Hematopoietic multipotent progenitor cell treated with erythropoietin and hydrocortisone succinate and interleukin-3 and kit ligand, for 6 days (in vitro differentiated cells): ENCODE measurements around the gene GPX1.
A peak's percentile ranks its signal among the peaks of the same experiment; 100 is the strongest.
"Not testable (repeated sequence)": the region's sequence is repeated elsewhere in the genome, so short reads cannot be mapped to it uniquely, and the experiment has no call there.

Experiments used
- DNase-seq: peaks from one replicate; pipeline ENCODE4 v3.0.0-alpha.2; 2015

The GPX1 gene

DNA sequence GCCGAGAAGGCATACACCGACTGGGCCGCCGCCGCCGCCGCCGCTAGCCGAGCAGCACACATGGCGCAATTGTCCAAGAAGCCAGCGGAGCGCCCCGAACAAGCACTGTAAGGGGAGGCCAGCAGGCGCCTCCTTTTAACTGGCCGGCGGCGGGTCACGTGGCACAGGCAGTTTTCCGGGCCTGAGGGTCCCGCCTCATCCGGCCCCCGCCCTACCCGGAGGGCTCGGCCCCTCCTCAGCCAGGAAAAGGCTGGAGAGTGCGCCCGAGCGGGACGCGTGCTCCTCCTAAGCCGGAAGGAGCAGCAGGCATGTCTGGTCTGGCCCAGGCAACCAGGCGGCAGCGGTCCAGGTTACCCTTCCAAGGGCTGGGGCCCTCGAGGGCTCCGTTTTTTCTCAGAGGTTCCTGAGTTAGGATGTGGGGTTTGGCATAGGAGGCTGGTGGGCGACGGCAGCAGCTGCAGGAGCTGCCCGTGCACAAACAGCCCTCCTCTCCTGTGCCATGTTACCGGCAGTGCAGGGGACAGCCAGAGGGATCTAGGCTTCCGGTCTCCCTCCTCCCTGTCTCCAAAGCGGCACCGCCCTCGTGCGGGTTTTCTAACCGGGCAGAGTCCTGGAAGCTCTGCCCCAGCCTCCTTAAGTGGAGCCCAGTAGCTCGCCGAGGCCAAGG lies at the start of gene GPX1:
Gene GPX1 (minus strand): TSS at position 137 of the 667 bp plus-strand sequence. CDS start 75 bp downstream, at position 62.
- peak; percentile 95 for DNase-seq

DNA sequence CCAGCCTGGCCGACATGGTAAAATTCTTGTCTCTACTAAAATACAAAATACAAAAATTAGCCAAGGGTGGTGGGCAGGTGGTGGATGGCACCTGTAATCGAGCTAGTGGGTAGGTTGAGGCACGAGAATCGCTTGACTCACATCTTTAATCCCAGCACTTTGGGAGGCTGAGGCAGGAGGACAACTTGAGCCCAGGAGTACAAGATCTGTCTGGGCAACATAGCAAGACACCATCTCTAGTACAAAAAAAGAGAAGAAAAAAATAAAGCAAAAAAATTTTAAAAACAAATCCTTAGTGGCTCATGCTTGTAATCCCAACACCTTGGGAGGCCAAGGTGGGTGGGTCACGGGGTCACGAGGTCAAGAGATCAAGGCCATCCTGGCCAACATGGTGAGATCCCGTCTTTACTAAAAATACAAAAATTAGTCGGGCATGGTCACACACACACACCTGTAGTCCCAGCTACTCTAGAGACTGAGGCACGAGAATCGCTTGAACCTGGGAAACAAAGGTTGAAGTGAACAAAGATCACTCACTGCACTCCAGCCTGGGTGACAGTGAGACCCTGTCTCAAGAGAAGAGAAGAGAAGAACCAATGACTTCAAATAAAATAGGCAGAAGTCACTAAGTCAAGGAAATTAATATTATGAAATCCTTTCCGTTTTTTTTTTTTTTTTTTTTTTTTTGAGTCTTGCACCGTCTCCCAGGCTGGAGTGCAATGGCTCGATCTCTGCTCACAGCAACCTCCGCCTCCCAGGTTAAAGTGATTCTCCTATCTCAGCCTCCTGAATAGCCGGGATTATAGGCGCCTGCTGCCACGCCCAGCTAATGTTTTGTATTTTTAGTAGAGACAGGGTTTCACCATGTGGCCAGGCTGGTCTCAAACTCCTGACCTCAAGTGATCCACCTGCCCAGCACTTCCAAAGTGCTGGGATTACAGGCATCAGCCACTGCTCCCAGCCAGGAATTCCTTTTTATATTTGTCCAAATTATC lies 48.7 kb upstream of the GPX1 start:
- DNase-seq = peak; percentile 33

- DNase-seq = not testable (repeated sequence)
Measured at GRCh38 chr3:49405570-49405969, 47.4 kb upstream of the GPX1 start.

DNA sequence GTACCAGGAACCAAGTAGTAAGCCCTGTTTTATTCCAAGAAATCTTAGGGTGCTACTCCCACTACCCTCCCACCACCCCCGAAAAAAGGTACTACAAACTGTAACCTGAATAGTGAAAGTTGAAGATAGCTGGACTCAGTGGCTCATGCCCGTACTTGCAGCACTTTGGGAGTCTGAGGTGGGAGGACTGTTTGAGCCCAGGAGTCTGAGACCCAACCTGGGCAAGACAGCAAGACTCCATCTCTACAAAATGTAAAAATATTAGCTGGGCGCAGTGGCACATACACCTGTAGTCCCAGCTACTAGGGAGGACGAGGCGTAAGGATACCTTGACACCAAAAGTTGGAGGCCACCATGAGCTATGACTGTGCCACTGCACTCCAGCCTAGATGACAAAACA lies 45.7 kb upstream of the GPX1 start:
- no peak for DNase-seq

DNA sequence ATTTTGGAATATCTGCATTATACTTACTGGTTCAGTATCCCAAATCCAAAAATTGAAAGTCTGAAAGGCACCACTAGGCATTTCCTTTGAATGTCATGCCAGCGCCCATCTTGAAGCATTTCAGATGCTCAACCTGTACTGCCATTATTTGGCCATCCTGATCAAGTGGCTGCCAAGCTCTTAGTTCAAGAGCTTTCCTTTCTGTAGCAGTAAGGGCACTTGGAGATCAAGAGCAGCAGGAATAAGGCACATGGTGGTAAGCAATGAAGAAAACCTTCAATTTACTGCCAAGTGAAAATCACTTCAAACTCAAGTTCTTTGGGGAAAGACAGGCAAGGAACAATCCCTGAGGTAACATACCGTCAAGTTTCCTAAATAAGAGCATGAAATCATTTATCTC lies 43.6 kb upstream of the GPX1 start:
- DNase-seq = no peak

GRCh38 chr3:49399461-49399860 lies 41.3 kb upstream of the GPX1 start:
- no peak for DNase-seq

- DNase-seq = peak; percentile 92
Measured at GRCh38 chr3:49397470-49397869, 39.3 kb upstream of the GPX1 start.

DNA sequence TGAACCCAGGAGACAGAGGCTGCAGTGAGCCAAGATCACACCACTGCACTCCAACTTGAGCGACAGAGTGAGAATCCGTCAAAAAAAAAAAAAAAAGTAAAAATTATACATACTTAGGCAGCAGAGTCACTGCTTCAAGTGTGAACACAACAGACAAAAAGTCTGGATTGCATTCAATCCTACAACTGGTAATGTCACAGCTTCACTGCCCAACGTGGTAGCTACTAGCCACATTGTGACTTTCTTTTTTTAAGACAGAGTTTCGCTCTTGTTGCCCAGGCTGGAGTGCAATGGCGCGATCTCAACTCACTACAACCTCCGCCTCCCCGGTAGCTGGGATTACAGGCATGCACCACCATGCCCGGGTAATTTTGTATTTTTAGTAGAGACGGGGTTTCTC lies 33.2 kb upstream of the GPX1 start:
- DNase-seq = not testable (repeated sequence)

DNA sequence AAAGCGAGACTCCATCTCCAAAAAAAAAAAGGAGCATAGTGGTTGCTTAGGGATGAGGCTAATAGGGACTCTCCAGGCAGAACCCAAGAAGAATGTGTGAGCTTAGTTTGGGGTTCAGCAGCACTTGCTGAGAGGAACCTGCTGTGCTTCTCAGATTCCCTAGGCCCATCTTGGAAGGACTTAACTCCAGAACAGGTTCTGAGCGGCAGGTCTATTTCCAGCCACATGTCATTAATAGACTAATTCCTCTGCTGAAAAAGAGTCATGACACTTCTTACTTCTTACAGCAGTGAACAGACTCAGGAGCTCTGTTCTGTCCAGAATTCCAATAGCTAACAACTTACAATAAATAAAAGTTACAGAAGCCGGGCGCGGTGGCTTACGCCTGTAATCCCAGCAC lies 31.1 kb upstream of the GPX1 start:
- DNase-seq = no peak

- DNase-seq = no peak
Measured at GRCh38 chr3:49388289-49388820, 30.2 kb upstream of the GPX1 start.

DNA sequence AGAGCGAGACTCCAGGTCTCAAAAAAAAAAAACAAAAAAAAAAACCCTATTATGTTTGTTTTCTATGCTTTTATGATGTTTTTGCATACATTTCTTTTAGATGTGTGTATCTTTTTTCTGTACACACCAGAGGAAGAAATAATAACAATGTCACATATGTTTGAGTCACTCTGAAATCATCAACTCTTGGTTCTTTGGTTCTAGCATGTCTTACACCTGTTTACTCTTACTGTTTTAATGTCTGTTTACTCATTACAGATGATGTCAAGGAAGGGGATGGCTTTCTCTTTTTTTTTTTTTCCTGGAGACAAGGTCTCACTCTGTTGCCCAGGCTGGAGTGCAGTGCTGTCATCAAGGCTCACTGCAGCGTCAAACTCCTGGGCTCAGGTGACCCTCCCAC lies 29.6 kb upstream of the GPX1 start:
- no peak for DNase-seq

GRCh38 chr3:49386056-49386756 lies 28.1 kb upstream of the GPX1 start:
- DNase-seq = peak; percentile 29

GRCh38 chr3:49385617-49386016 lies 27.5 kb upstream of the GPX1 start:
- no peak for DNase-seq

GRCh38 chr3:49383387-49383786 lies 25.2 kb upstream of the GPX1 start:
- DNase-seq = no peak

DNA sequence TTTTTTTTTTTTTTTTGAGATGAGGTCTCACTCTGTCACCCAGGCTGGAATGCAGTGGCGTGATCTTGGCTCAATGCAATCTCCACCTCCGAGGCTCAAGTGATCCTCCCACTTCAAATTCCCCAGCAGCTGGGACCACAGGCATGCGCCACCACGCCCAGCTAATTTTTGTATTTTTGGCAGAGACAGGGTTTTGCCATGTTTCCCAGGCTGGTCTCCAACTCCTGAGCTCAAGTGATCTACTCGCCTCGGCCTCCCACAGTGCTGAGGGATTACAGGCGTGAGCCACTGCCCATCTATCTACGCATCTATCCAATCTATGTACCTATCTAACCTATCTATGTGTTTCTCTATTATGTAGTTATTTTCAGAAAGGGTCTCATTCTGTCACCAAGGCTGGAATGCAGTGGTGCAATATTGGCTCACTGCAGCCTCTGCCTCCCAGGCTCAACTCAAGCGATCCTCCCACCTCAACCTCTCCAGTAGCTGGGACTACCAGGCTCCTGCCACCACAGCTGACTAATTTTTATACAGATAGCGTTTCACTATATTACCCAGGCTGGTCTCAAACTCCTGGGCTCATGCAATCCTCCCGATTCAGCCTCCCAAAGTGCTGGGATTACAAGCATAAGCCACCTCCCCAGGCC lies 20.2 kb upstream of the GPX1 start:
- no peak for DNase-seq

DNA sequence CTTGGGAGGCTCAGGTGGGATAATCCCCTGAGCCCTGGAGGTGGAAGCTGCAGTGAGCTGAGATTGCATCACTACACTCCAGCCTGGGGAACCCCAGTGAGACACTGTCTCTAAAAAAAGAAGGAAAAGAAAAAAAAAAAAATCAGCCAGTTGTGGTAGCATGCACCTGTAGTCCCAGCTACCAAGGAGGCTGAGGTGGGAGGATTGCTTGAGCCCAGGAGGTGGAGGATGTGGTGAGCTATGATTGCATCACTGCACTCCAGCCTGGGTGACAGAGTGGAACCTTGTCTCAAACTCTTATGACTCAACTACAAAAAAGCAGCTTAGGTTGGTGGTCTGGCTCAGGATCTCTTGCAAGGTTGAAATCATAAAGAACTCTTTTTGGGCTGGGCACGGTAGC lies 19.3 kb upstream of the GPX1 start:
- no peak for DNase-seq

GRCh38 chr3:49371946-49372345 lies 13.8 kb upstream of the GPX1 start:
- DNase-seq = no peak

DNA sequence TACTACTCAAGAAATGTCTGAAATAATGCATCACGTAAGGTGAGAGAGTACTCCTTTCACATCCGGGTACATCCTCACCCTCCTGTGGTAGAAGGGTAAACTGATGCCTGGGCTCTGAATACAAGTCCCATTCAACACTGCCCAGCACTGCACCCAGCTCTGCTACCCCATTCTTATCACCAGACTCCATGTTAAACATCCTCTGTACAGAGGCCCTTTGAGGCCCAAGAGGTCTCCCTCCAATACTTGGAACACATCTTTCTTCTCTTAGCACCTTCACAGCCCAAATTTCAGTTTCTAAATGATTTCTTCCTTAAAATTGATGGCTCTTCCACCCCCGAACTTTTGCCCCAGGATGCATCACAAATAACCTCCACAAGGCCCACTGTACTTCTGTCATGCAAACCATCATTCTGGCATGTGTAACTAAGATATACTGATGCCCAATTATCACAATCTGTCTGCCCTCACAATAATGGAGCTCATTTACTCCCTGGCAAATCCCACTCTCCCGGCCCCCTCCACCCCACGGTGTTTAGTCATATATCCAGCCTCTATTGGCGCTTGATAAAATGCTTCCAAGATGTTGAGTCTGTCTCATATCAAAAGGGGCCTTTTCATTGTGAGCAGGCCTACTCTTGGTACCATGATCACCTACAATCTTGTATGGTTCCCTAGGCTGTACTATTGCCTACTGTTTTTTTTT lies 12.6 kb upstream of the GPX1 start:
- no peak for DNase-seq

DNA sequence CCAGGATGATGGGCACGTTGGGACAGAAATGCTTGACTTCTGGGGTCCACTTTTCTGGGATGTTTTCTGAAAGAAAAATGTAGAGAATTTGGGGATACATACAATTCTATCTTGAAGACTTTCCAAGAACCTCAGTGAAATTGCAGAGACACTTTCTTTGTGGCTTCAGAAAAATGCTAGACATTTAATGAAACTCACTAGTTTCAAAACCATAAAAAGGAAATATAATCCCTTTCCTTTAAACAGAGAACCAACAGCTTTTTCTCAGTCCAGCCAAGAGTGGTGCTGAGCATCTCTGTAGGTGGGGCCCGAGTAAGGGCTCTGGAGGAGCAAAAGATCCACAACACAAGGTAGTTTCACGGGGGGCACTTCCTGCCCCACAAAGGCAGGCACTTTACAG lies 4.4 kb upstream of the GPX1 start:
- DNase-seq = no peak

GRCh38 chr3:49359623-49360022 lies 1.5 kb upstream of the GPX1 start:
- peak; percentile 75 for DNase-seq

DNA sequence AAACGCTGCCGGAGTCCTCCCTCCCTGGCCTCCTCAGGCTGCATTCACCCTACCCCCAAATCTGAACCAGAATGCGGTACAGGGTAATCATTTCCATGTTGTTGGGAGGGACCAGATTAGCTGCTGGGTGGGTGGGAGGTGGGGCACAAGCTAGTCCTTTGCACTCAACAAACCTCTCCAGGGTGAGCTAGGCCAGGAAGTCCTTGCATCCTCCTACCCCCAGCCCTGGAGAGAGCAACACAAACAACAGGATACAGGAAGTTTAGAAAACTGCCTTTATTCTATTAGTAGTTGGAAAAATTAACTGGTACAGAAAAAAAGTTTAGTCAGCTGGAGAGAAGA lies 702 bp upstream of the GPX1 start:
- no peak for DNase-seq
